ENCODE measurements around the gene DHRS7B. TPM values are rescaled to one million over a fixed set of nuclear protein-coding genes. Genes with fewer than 3 reads are reported as not detected.
"Not testable (repeated sequence)": the region's sequence is repeated elsewhere in the genome, so short reads cannot be mapped to it uniquely, and the experiment has no call there.

The DHRS7B gene
- total RNA-seq, 4 donors from 2014 or later: 14.6 to 80.6 (median 47.7) TPM

DNA sequence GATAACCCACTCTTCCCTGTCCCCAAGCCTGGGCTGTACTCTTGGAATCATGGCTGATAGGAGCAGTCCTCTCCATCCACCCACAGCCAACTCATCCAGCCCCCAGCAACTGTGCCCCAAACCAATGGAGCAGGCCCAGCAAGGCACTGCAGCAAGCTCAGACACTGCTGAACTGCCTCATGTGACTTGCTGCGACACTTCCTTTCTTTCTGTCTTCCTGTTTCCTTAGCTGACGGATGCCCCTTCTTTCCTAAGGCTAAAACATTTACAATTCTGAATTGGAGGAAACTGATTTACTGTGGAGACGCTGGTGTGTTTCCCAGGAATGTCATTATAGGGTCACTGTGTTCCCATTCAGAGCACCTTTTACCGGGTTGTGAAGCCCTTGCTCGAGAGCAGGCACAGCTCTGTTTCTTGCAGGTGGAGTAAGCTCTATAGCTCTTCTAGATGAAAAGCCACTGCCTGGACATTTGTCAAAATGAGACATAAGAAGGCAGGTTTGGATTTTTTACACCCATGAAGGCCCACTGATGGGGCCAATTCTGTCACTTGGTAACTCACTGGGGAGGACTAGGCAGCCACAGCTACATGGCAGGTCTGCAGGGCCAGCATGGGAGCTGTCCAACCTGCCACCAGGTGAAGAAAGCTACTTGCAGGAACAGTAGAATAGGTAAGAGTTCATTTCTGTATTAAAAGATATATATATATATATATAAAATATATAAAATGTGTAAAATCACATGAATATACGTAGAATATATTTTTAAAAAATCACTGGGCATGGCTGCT, 59.8 kb downstream of the DHRS7B start:
- intact Hi-C loops (cut with DNase I; ENCODE audit: low total_unique reads): no loop called here
- no peaks in the 10 kb centered on the region for H3K27me3 ChIP-seq
- peaks cover 0 to 17% (median 0%) of the 10 kb centered on the region in 4 donors for H3K36me3 ChIP-seq
- H3K4me1 ChIP-seq: peaks cover 0 to 3% (median 2%) of the 10 kb centered on the region in 4 donors
- in situ Hi-C loops (cut with MboI; ENCODE audit: low pct_ligation_motif_present in 1 of 4, low pct_unique_long_range_greater_than_20kb in 1 of 4, low sequenced_read_pairs in 3 of 4): no loop called here
- no peaks in the 10 kb centered on the region for H3K9me3 ChIP-seq
- no peak overlapping the region for H3K4me3 ChIP-seq
- no peak overlapping the region for H3K27ac ChIP-seq
- WGBS, 2 donors (ENCODE audit: low coverage in 1 of 2): 92 to 100% methylated on average over 3 to 6 of the region's 6 CpGs
- TF ChIP-seq, protein P1, sequence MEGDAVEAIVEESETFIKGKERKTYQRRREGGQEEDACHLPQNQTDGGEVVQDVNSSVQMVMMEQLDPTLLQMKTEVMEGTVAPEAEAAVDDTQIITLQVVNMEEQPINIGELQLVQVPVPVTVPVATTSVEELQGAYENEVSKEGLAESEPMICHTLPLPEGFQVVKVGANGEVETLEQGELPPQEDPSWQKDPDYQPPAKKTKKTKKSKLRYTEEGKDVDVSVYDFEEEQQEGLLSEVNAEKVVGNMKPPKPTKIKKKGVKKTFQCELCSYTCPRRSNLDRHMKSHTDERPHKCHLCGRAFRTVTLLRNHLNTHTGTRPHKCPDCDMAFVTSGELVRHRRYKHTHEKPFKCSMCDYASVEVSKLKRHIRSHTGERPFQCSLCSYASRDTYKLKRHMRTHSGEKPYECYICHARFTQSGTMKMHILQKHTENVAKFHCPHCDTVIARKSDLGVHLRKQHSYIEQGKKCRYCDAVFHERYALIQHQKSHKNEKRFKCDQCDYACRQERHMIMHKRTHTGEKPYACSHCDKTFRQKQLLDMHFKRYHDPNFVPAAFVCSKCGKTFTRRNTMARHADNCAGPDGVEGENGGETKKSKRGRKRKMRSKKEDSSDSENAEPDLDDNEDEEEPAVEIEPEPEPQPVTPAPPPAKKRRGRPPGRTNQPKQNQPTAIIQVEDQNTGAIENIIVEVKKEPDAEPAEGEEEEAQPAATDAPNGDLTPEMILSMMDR (IDR thresholded peaks at IDR 0.05): no peak
- TF ChIP-seq POLR2A (IDR thresholded peaks at IDR 0.05) (no peak), POLR2AphosphoS5 (IDR thresholded peaks at IDR 0.05) (no peak), EP300 (IDR thresholded peaks at IDR 0.05; ENCODE audit: low read depth) (no peak)
- DNase-seq: no peak

DNA sequence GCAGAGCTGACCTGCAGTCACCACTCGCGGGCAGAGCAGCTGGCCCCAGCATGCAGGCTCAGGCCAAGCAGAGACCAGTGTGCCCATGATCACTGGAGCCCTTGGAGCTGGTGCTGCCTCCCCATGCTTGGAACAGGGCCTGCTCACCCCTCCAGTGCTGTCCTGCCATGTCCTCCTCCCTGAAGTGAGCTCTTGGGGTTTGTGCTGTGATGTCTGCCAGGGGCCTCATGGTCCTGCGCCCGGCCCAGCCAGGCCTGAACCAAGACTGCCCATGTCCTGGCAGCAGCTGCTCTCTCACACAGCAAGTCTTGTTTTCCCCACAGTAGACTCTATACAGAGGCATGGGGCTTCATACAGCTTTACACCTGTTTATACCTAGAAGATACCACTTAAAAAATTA, 62.6 kb downstream of the DHRS7B start:
- H3K27me3 ChIP-seq: no peaks in the 10 kb centered on the region
- no peak for DNase-seq
- no peaks in the 10 kb centered on the region for H3K9me3 ChIP-seq
- no peak overlapping the region for H3K4me3 ChIP-seq
- peaks cover 0 to 13% (median 0%) of the 10 kb centered on the region in 4 donors for H3K36me3 ChIP-seq
- intact Hi-C loops (cut with DNase I; ENCODE audit: low total_unique reads) (no loop called here), in situ Hi-C loops (cut with MboI; ENCODE audit: low pct_ligation_motif_present in 1 of 4, low pct_unique_long_range_greater_than_20kb in 1 of 4, low sequenced_read_pairs in 3 of 4) (no loop called here)
- H3K4me1 ChIP-seq: peaks cover 0 to 9% (median 4%) of the 10 kb centered on the region in 4 donors
- 100% methylated on average over 4 of the region's 4 CpGs; no CpG with 5 or more reads in 1 of the 2 donors for WGBS, 2 donors (ENCODE audit: low coverage in 1 of 2)
- no peak overlapping the region for H3K27ac ChIP-seq
- TF ChIP-seq POLR2AphosphoS5 (IDR thresholded peaks at IDR 0.05): no peak
- no peak for TF ChIP-seq EP300 (IDR thresholded peaks at IDR 0.05; ENCODE audit: low read depth)
- no peak for TF ChIP-seq POLR2A (IDR thresholded peaks at IDR 0.05)
- TF ChIP-seq, protein P1 (IDR thresholded peaks at IDR 0.05): no peak

GRCh38 chr17:21190078-21190477, 63.3 kb downstream of the DHRS7B start:
- intact Hi-C loops (cut with DNase I; ENCODE audit: low total_unique reads): no loop called here
- in situ Hi-C loops (cut with MboI; ENCODE audit: low pct_ligation_motif_present in 1 of 4, low pct_unique_long_range_greater_than_20kb in 1 of 4, low sequenced_read_pairs in 3 of 4): no loop called here
- Histone ChIP-seq H3K27me3 (no peaks in the 10 kb centered on the region), H3K27ac (no peak overlapping the region), H3K4me3 (no peak overlapping the region), H3K36me3 (peaks cover 0 to 9% (median 0%) of the 10 kb centered on the region in 4 donors), H3K4me1 (peaks cover 0 to 11% (median 4%) of the 10 kb centered on the region in 4 donors), H3K9me3 (no peaks in the 10 kb centered on the region)
- 55 to 92% methylated on average over 2 to 6 of the region's 6 CpGs for WGBS, 2 donors (ENCODE audit: low coverage in 1 of 2)
- TF ChIP-seq POLR2A (IDR thresholded peaks at IDR 0.05): no peak
- no peak for DNase-seq

DNA sequence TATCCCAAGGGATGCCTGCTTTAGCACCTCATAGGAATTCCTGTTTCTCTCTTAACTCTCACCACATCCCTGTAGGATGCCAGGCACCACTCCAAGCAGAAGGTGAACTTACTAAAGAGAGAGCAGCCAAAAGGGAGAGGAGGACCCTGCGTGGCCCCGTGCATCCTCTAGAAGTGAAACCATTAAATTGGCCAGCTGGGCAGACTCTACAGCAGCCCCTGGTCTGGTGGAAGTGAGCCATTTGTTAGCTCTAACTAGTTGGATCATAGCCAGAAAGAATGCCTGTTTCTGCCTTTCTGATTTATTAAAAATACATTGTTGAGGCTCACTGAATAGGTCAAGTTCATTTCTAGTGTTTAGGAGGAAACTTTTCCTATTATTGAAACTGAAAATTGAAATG, 64.9 kb downstream of the DHRS7B start:
- H3K27ac ChIP-seq: no peak overlapping the region
- peaks cover 0 to 11% (median 4%) of the 10 kb centered on the region in 4 donors for H3K4me1 ChIP-seq
- in situ Hi-C loops (cut with MboI; ENCODE audit: low pct_ligation_motif_present in 1 of 4, low pct_unique_long_range_greater_than_20kb in 1 of 4, low sequenced_read_pairs in 3 of 4): no loop called here
- no peaks in the 10 kb centered on the region for H3K36me3 ChIP-seq
- 54% methylated on average over 2 of the region's 2 CpGs; no CpG with 5 or more reads in 1 of the 2 donors for WGBS, 2 donors (ENCODE audit: low coverage in 1 of 2)
- intact Hi-C loops (cut with DNase I; ENCODE audit: low total_unique reads): no loop called here
- no peak overlapping the region for H3K4me3 ChIP-seq
- H3K27me3 ChIP-seq: no peaks in the 10 kb centered on the region
- no peaks in the 10 kb centered on the region for H3K9me3 ChIP-seq
- TF ChIP-seq POLR2A (IDR thresholded peaks at IDR 0.05): no peak
- TF ChIP-seq POLR2AphosphoS5 (IDR thresholded peaks at IDR 0.05): no peak
- TF ChIP-seq EP300 (IDR thresholded peaks at IDR 0.05; ENCODE audit: low read depth): no peak
- TF ChIP-seq, protein P1 (IDR thresholded peaks at IDR 0.05): no peak
- DNase-seq: no peak

DNA sequence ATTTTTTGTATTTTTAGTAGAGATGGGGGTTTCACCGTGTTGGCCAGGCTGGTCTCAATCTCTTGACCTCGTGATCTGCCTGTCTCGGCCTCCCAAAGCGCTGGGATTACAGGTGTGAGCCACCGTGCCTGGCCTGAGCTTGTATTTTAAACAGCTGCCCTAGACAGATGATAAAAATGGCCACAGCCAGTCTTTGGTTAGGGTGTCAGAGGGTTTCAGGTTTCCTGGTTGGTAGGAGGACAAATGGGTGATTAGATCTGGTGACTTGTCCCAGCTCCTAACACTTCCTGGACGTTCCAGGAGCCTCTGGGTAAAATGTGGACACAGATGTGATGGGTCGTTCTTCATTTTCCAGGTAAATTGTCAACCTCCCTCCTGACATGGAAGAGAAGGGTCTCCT, 65.7 kb downstream of the DHRS7B start:
- in situ Hi-C loops (cut with MboI; ENCODE audit: low pct_ligation_motif_present in 1 of 4, low pct_unique_long_range_greater_than_20kb in 1 of 4, low sequenced_read_pairs in 3 of 4); H3K27ac ChIP-seq: not testable (repeated sequence)

More for the DNA sequence above, 65.7 kb downstream of the DHRS7B start:
- intact Hi-C loops (cut with DNase I; ENCODE audit: low total_unique reads); H3K36me3 ChIP-seq; H3K4me3 ChIP-seq; H3K9me3 ChIP-seq; DNase-seq; H3K27me3 ChIP-seq: not testable (repeated sequence)
- peaks cover 0 to 11% (median 4%) of the 10 kb centered on the region in 4 donors for H3K4me1 ChIP-seq
- 95% methylated on average over 7 of the region's 7 CpGs; no CpG with 5 or more reads in 1 of the 2 donors for WGBS, 2 donors (ENCODE audit: low coverage in 1 of 2)

Data from transverse colon (tissue), 4 donors.